ENCODE results near the gene ABHD17C.
"Not testable (repeated sequence)": the region's sequence is repeated elsewhere in the genome, so short reads cannot be mapped to it uniquely, and the experiment has no call there.

ABHD17C gene

GRCh38 chr15:80695099-80695910, at the start of gene ABHD17C:
TSS of gene ABHD17C (plus strand) at chr15:80695310. CDS start at chr15:80695430, 120 bp downstream.
- DNase-seq (ENCODE audit: low read depth) = peak; percentile 31

- DNase-seq (ENCODE audit: low read depth) = no peak
Measured at GRCh38 chr15:80645494-80646065, 49.5 kb upstream of the ABHD17C start.

DNA sequence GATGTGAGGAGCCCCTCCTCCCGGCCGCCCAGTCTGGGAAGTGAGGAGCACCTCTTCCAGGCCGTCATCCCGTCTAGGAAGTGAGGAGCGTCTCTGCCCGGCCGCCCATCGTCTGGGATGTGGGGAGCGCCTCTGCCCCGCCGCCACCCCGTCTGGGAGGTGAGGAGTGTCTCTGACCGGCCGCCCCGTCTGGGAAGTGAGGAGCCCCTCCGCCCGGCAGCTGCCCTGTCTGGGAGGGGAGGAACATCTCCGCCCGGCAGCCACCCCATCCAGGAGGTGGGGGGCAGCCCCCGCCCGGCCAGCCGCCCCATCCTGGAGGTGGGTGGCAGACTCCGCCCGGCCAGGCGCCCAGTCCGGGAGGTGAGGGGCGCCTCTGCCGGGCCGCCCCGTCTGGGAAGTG, 47.7 kb upstream of the ABHD17C start:
- not testable (repeated sequence) for DNase-seq (ENCODE audit: low read depth)

- DNase-seq (ENCODE audit: low read depth) = no peak
Measured at GRCh38 chr15:80654299-80654698, 40.8 kb upstream of the ABHD17C start.

GRCh38 chr15:80659375-80659774, 35.7 kb upstream of the ABHD17C start:
- no peak for DNase-seq (ENCODE audit: low read depth)

DNA sequence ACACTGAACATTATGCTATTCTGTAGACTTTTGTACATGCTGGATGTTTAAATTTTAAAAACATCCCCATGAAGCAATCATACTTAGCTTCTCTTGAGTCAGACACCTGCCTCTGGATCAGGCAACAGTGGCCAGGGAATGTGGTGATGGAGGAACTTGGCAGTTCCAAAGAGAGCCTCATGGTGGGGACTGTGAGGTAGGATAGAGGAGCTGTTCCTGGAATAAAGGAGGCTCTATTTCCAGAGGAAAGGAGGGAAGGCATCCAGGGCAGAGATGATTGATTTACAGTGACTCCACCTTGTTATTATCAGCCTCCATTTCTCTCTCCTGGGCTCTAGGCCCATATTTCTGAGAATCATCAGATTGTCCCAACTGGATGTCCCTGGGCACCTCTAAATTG, 35.0 kb upstream of the ABHD17C start:
- no peak for DNase-seq (ENCODE audit: low read depth)

DNA sequence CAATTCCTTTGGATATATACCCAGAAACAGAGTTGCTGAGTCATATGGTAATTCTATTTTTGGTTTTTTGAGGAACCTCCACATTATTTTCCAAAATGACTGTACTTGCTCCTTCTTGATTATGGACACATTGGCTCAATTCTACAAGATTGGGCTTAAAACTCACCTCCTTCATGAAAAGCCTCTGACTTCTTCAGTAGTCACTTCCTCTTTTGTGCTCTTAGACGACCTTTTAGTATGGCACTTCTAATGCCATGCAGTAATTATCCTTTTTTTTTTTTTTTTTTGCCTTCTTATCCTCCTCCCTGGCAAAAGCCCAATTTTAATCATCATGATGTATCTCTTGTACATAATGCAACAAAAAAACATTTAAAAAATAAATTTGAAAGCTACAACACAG, 33.0 kb upstream of the ABHD17C start:
- DNase-seq (ENCODE audit: low read depth) = no peak

GRCh38 chr15:80662757-80663553, 32.2 kb upstream of the ABHD17C start:
- DNase-seq (ENCODE audit: low read depth) = no peak

DNA sequence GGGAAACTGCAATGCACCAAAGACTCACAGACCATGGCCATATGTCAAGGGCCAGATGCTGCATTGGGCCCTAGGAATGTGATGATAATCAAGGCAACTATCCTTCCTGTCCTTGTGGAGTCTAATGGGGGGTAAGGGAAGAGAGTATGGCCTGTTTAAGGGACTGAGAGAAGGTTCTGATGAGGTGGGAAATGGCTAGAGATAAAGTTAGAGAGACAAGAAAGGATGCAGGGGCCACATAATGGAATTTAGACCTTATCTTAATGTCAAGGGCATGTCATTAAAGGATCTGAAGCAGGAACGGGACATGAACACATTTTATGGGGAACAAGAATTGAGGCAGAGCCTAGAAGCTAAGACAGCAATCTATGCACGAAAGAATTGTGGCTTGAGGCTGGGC, 30.0 kb upstream of the ABHD17C start:
- DNase-seq (ENCODE audit: low read depth) = no peak

DNA sequence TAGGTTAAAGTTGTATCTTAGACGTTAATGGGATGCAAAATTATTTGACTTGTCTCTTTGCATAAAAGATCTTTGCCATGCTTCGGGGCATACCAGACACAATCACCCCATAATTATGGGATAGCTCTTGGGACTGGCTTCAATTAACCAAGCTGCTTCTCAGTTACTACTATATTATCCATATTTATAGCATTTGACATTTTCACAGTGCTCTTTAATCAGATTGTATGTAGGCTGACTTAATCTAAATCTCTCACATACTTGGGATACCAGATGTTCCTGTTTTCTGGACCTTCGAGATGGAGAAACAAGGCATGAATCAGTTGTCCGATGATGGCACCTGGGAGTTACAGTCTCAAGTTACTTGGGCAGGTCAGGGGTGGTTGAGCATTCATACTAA, 27.2 kb upstream of the ABHD17C start:
- DNase-seq (ENCODE audit: low read depth) = no peak

GRCh38 chr15:80668546-80669236, 26.4 kb upstream of the ABHD17C start:
- no peak for DNase-seq (ENCODE audit: low read depth)

DNA sequence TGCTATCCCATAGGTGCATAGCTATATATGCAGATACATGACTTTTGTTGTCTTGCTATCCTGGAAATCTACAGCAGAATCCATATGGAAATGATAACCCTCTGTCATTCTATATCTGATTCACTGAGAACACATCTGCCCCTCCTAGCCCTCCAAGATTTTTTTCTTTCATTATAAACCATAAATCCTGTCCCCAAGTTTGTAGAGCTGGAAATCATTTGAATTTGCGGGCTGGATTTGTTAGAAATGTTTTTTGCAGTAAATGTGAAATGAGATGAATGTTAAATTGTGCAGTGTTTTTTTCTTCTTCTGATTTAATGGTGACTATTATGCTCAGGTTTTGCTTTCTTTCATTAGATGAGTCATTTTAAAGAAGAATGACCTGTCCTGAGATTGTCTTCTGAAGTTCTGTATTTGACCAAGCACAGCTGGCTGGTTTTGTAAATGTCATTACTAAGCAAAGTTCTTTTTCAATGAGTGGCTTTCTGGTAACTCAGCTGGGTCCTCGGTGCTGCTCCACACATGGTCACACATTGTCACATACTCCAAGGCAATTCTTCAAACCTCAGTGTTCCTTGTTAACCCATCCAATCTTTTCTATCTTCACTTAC, 25.3 kb upstream of the ABHD17C start:
- no peak for DNase-seq (ENCODE audit: low read depth)

DNA sequence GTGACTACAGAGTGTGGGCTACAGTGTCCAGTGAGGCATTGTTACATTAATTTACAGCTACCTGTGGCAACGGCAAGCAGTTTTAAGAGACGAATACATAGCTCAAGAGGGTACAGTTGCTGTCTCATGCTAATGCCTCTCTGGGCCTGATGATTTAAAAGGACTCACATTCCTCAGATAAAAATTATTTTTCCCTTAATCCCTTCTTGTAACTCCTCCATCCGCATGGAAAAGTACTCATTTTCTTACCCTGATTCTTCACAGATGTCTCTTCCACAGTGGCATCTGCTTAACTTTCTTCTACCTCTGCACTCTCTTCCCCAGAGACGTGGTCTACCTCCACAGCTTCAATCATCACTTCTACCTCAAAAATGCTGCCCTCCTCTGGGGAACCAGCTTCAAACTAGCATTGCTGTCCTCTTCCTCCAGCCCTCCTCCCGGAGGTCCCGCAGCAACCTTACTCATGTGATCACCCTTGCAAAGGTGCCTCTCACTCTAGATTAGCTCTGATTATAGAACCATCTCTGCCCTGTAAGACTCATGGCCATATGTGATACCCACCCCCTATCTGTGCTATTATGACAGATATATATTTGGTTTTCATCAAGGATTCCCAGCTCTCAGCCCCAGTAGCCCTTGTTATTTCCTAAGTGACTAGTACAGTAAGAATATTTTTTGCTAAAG, 21.4 kb upstream of the ABHD17C start:
- DNase-seq (ENCODE audit: low read depth) = no peak

GRCh38 chr15:80674245-80674614, 20.9 kb upstream of the ABHD17C start:
- DNase-seq (ENCODE audit: low read depth) = no peak

DNA sequence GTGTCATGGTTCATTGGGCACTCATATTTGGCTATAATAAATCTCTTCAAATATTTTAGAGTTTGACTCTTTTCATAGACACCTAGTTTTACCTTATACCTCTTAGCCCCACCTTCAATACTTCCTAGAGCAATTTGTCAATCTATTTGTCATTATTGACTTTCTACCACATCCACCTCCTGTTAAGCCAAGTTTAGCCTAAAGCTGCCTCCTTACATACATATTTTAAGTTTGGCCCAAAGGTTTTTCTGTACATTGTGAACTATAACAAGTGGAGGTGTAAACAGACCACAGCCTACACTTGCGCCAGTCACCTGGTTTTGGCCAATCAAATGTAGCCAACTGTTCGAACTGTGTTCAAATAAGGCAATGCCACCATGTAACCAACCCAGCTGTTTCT, 18.1 kb upstream of the ABHD17C start:
- DNase-seq (ENCODE audit: low read depth) = no peak

DNA sequence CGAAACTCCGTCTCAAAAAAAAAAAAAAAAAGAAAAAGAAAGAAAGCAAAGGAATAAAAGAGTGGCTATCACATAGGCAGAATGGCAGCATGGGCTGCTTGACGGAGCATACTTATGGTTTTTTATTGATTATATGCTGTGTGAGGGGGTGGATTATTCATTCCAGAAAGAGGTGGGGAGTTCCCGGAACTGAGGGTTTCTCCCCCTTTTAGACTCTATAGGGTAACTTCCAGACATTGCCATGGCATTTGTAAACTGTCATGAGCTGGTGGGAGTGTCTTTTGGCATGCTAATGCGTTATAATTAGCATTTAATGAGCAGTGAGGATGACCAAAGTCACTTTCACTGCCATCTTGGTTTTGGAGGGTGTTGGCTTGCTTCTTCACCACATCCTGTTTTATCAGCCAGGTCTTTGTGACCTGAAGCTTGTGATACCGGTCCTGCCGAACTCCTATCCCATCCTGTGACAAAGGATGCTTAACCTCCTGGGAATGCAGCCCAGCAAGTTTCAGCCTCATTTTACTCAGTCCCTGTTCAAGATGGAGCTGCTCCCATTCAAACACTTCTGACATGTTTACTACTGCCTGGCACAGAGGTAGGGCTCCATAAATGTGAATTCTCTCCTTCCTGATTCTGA, 15.8 kb upstream of the ABHD17C start:
- no peak for DNase-seq (ENCODE audit: low read depth)

GRCh38 chr15:80679804-80680175, 15.3 kb upstream of the ABHD17C start:
- no peak for DNase-seq (ENCODE audit: low read depth)

- no peak for DNase-seq (ENCODE audit: low read depth)
Measured at GRCh38 chr15:80682201-80682600, 12.9 kb upstream of the ABHD17C start.

GRCh38 chr15:80684697-80685096, 10.4 kb upstream of the ABHD17C start:
- no peak for DNase-seq (ENCODE audit: low read depth)

DNA sequence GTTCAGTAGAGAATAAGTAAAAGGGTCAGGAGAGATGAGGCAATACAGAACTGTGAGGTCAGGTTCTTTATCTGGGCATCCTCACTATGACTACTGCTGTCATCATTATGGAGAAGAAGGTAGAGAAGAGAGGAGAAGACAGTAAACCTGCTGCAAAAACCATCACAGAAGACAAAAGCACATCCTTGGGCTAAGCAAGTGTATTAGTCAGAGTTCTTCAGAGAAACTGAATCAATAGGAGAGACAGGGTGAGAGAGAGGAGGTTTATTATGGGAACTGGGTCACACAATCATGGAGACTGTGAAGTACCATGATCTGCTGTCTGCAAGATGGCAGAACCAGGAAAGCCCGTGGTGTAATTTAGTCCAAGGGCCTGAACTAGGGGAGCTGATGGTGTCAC, 9.5 kb upstream of the ABHD17C start:
- DNase-seq (ENCODE audit: low read depth) = no peak

DNA sequence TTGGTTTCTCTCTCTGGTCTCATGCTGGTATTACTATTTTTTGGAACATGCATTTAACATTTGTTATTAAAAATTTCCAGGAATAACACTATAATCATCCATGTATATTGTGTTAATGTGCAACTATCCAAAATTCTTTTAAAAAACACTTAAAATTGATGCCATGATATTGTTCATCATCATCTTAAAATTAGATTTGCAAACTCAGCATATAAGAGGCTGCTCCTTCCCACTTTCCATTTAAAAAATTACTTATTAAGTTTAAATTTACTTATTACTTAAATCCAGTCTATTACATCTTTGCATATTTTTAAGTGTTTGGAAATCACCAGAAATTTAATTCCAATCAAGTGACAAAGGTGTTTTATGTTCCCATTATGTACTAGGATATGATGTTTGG, 5.8 kb upstream of the ABHD17C start:
- no peak for DNase-seq (ENCODE audit: low read depth)

Data from stimulated activated CD4-positive, alpha-beta T cell treated with anti-CD3 and anti-CD28 coated beads, Interleukin-2, amount 100 ng/mL, for 4 hours (primary cell).